Astrocyte of the spinal cord (primary cell): ENCODE data around the gene KCNN4.
"Not testable (repeated sequence)": the region's sequence is repeated elsewhere in the genome, so short reads cannot be mapped to it uniquely, and the experiment has no call there.

Experiments
- DNase-seq: peaks from one replicate; pipeline ENCODE4 v3.0.0; 2011; ENCODE audit warnings: low read depth, low spot score
- H3K4me3 ChIP-seq: 2 replicates; pipeline ENCODE4 v1.5.1; 2011; ENCODE audit warnings: low read depth, mild to moderate bottlenecking, low read length, moderate library complexity
- in situ Hi-C: cut with HindIII; loops from 2 replicates; pipeline ENCODE4 v1.10.0; 2017; ENCODE audit warnings: low sequenced_read_pairs
- TF ChIP-seq, protein P1 (sequence below): IDR thresholded peaks from 2 replicates; pipeline ENCODE4 v1.5.1; 2012; ENCODE audit warnings: low read depth, mild to moderate bottlenecking, low read length, inconsistent platforms

Gene KCNN4

DNA sequence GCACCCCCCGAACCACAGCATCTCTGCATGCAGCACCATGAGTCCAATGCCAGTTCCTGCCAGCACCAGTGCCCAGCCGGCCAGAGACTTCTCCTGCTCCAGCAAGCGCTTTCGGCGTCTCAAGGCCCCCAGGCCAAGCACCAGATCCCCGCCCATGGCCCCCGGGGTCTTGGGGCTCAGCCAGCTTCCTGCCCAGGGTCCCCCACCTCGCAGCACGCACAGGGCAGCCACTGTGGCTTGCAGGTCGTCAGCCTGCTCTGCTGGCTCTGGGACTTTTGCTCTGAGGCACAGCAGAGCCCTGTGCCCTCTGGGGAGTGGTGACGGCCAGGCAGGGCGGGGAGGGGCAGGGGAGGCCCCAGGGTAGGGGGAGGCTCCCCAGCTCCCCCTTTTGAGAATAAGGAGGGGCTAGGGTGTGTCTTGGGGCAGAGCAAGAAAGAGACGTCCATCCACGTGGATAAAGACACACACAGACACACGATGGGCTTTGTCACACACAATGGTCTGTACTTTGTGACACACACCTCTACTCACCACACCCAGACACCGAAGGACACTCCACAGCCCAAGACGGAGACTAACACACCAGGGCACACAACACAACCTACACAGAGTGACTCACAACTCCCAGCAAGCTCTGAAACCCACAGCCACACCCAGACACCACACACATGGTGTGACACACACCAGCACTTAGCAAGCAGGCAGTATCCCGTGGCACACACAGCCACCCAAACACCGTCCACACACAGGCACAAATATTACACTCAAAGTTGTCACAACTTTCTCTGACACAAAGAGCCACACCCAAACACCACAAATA lies at the start of gene KCNN4:
TSS of gene KCNN4 (minus strand) at position 268 of the 820 bp plus-strand sequence. CDS start at position 156, 112 bp downstream.
- in situ Hi-C loops: no loop called here
- TF ChIP-seq, protein P1, sequence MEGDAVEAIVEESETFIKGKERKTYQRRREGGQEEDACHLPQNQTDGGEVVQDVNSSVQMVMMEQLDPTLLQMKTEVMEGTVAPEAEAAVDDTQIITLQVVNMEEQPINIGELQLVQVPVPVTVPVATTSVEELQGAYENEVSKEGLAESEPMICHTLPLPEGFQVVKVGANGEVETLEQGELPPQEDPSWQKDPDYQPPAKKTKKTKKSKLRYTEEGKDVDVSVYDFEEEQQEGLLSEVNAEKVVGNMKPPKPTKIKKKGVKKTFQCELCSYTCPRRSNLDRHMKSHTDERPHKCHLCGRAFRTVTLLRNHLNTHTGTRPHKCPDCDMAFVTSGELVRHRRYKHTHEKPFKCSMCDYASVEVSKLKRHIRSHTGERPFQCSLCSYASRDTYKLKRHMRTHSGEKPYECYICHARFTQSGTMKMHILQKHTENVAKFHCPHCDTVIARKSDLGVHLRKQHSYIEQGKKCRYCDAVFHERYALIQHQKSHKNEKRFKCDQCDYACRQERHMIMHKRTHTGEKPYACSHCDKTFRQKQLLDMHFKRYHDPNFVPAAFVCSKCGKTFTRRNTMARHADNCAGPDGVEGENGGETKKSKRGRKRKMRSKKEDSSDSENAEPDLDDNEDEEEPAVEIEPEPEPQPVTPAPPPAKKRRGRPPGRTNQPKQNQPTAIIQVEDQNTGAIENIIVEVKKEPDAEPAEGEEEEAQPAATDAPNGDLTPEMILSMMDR: no peak
- peak within 1 kb of the TSS; percentile 36 for H3K4me3 ChIP-seq
- DNase-seq: peak; percentile 63

DNA sequence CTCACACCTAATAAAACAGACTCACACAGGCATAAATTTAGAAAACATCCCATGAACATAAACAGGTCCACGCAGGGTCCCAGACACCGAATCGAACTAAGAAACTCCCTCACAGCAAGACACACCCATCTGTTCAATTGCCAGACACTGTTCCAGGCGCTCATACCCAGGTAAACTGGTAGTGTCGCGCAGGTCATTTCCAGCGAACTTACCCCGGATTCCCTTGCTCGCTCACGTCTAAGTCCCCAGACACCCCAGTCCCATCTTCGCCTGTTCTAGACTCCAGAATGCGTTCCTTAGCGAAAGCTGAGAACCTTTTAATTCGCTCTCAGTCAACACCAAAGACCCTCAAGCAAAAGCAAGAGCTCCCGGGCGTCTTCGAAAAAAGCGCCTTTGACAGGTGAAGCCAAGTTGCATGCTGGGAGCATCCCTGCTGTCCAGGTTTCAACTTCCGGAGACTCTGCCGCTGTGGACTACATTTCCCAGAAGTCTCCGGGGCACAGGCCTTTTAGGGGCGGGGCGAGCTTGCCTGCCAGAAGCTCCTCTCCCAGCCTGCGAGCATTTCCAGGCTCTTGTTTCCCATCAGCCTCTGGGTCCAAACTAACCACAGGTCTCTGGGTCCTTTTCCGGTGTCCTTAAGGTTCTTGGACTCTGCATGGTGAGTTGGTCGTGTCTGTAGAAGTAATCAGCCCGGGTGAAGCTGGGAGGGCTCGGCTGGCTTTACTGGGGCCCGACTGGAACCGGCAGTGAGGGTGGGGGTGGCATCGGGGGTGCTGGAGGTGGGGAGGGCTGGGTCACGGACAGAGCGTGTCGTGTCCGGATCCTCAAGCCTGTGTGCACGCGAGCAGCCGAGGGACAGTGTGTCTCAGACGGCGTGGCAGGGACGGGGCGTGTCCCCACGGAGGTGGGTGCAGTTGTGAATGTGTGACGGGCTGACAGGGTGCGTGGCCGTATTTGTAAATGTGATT lies 46.3 kb upstream of the KCNN4 start, which contains the start of gene ZNF283:
TSS of gene ZNF283 (plus strand) at position 535 of the 968 bp plus-strand sequence. CDS start 6,184 bp downstream, outside the sequence.
- DNase-seq: peak; percentile 92
- in situ Hi-C loops: no loop called here
- TF ChIP-seq, protein P1: no peak
- H3K4me3 ChIP-seq: peak within 1 kb of the TSS; percentile 57

DNA sequence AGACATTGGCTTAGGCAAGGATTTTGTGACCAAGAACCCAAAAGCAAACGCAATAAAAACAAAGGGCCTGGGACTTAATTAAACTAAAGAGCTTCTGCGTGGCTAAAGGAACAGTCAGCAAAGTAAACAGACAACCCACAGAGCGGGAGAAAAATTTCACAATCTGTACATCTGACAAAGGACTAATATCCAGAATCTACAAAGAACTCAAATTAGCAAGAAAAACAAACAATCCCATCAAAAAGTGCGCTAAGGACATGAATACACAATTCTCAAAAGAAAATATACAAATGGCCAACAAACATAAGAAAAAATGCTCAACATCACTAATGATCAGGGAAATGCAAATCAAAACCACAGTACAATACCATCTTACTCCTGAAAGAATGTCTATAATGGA lies 43.8 kb upstream of the KCNN4 start:
- in situ Hi-C loops, H3K4me3 ChIP-seq: not testable (repeated sequence)
- peak; percentile 16 for DNase-seq

DNA sequence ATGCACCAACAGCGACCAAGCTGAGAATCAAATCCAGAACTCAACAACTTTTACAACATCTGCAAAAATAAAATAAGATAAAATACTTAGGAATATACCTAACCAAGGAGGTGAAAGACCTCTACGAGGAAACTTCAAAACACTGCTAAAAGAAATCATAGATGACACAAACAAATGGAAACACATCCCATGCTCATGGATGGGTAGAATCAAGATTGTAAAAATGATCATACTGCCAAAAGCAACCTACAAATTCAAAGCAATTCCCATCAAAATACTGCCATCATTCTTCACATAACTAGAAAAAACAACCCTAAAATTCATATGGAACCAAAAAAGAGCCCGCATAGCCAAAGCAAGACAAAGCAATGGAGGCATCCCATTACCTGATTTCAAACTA lies 43.1 kb upstream of the KCNN4 start:
- in situ Hi-C loops: not testable (repeated sequence)

DNA sequence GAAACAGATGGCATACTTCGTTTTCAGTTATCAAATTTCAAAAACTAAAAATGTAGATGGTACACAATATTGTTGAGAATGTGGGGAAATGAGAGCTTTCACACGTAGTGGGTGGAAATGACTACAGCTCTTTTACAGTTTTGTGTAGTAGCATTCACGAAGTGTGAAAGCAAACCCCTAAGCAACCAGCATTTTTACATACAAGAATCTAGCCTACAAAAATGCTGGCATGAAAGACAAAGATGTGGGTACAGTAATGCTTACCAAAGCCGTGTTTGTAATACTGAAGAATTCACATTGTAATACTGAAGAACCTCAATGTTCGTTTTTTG lies 40.1 kb upstream of the KCNN4 start:
- H3K4me3 ChIP-seq: peak overlapping the region; percentile 42
- in situ Hi-C loops: no loop called here
- DNase-seq: no peak
- TF ChIP-seq, protein P1: no peak

More for the DNA sequence above, 43.1 kb upstream of the KCNN4 start:
- DNase-seq, H3K4me3 ChIP-seq: not testable (repeated sequence)

DNA sequence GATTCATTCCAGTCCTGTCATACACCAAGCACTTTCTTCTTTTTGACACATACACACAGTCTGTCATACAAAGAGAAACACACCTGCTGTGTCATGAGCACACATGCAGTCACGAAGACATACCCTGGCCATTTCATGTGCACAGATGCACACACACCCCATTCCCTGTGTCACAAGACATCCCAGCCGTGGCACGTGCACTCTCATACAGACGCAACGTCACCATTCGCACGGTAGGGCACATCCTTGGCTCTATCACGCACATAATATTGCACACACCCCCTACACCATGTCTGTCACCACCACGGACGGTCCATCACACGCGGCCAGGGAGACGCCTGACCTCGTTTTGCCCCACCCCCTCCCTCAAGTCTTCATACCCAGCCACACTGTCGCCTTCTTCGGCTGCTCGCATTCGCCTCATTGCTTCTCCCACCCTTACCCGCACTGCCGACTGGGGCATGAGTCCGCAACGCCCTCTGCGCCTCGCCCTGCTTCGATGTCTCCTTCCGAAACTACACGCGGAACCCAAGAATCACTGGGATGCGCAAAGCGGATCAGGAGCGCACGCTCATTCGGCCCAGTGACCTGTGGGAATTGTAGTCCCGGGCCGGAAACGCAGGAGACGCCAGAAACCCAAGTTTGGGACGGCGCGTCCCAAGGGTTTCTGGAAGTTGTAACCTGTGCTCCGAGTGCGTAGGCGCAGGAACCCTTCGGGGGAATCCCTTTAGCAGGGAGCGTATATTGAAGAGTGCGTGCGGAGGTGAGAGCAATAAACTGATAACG lies 39.5 kb upstream of the KCNN4 start:
- peak; percentile 39 for DNase-seq
- peak overlapping the region; percentile 42 for H3K4me3 ChIP-seq
- in situ Hi-C loops: no loop called here
- TF ChIP-seq, protein P1: no peak

DNA sequence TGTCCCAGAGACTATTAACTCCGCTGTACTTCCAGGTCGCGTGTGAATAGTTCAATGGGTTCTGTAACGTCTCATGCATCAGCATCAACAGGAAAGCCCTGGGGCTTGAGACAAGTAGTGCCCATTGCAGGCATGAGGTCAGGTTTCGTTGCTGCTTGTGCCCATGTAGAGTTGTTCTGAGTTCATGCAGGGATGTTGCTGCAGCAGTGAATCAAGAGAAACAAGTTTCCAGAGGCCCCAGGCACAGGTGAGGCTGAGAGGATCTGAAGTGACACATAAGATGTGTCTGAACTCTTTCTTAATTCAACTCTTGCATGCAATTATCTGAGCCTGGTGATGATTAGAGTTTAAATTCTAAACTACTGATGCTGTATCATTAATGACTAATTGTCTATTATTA lies 37.7 kb upstream of the KCNN4 start:
- in situ Hi-C loops: no loop called here
- no peak overlapping the region for H3K4me3 ChIP-seq
- TF ChIP-seq, protein P1: no peak
- no peak for DNase-seq

DNA sequence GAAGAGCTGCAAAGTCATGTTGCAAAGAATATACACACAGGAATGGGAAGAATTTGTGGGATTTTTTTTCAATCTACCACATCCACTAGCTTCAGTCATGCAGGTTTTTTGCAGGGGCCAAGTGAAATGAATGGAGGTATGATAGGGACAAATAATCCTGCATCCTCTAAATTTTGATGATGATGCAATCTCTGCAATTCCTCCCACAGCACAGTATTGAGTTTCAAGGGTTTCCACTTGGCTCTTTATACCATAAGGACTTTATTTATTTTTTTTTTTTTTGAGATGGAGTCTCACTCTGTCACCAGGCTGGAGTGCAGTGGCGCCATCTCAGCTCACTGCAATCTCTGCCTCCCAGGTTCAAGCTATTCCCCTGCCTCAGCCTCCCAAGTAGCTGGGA lies 36.7 kb upstream of the KCNN4 start:
- DNase-seq, H3K4me3 ChIP-seq, in situ Hi-C loops: not testable (repeated sequence)
